Activated CD8-positive, alpha-beta memory T cell treated with anti-CD3 and anti-CD28 coated beads, Interleukin-2, amount 50 U/mL, for 48 hours (primary cell): ENCODE data around the gene ACKR1.

Experiments used
- DNase-seq: peaks from one replicate; pipeline ENCODE4 v3.0.0-alpha.2; 2020

The ACKR1 gene

DNA sequence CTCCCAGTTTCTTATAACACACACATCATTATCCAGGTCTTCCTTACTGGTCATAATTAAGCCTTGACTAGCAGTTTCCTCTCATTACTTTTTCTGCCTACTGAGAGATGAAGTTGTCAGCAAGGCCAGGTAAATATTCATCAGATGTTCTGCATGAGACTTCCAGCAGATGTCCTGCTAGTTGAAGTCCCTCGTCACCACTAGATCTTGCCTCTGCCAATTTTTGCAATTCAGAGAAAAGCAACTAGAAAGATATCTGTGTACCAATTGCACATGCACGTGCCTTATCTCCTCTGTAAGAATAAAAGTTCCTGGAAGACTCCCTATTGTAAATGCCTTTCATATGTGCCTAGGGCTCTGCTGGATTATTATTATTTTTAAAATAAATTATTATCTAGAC is 18.3 kb downstream of the ACKR1 start:
- no peak for DNase-seq

- no peak for DNase-seq
Observed at GRCh38 chr1:159228554-159228953, 23.9 kb downstream of the ACKR1 start.

GRCh38 chr1:159229260-159229885 is 24.7 kb downstream of the ACKR1 start:
- no peak for DNase-seq

- DNase-seq: no peak
Observed at GRCh38 chr1:159229896-159230295, 25.2 kb downstream of the ACKR1 start.

- no peak for DNase-seq
Observed at GRCh38 chr1:159239551-159240220, 35.0 kb downstream of the ACKR1 start.

- DNase-seq: no peak
Observed at GRCh38 chr1:159247266-159247665, 42.6 kb downstream of the ACKR1 start.

DNA sequence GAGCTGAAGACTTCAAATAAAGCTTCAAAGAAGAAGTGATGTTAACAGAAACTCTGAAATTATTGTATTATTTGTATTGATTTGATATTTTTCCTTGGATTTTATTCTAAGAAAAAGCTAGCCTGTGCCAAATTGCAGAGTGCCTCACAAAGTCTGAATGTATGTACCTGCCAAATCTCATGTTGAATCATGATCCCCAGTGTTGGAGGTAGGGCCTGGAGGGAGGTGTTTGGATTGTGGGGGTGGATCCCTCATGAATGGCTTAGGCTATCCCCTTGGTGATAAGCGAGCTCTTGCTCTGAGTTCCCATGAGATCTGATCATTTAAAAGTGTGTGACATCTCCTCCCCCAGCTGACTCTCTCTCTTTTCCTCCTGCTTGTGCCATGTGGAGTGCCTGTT is 43.6 kb downstream of the ACKR1 start:
- DNase-seq: no peak

- no peak for DNase-seq
Observed at GRCh38 chr1:159250638-159251216, 46.1 kb downstream of the ACKR1 start.
